Measurements from ENCODE around the gene HS6ST3.

GRCh38 chr13:96492766-96493165 is 402.9 kb downstream of the HS6ST3 start:
- no peak for TF ChIP-seq CTCF (IDR thresholded peaks at IDR 0.05)
- no peak for TF ChIP-seq ZNF121 (CRISPR knock-in tag; IDR thresholded peaks at IDR 0.05)
- no peak for TF ChIP-seq ATF3 (CRISPR knock-in tag; conservative IDR thresholded peaks at IDR 0.05)
- no peak for TF ChIP-seq JUN (CRISPR knock-in tag; IDR thresholded peaks at IDR 0.05)
- no peak for TF ChIP-seq ZNF423 (CRISPR knock-in tag; IDR thresholded peaks at IDR 0.05)
- no peak for TF ChIP-seq USF2 (CRISPR knock-in tag; IDR thresholded peaks at IDR 0.05)
- TF ChIP-seq USF1 (CRISPR knock-in tag; IDR thresholded peaks at IDR 0.05) = no peak
- no peak for TF ChIP-seq NR1H2 (CRISPR knock-in tag; IDR thresholded peaks at IDR 0.05)
- no peak for TF ChIP-seq ATF2 (CRISPR knock-in tag; IDR thresholded peaks at IDR 0.05; ENCODE audit: borderline replicate concordance, low read depth)
- no peak for TF ChIP-seq RORB (CRISPR knock-in tag; IDR thresholded peaks at IDR 0.05)
- no peak for TF ChIP-seq ARID4B (CRISPR knock-in tag; IDR thresholded peaks at IDR 0.05; ENCODE audit: borderline replicate concordance)

Measured in WTC11 (cell line).